Muscle of leg (tissue), 11 donors: ENCODE measurements around the gene DDTL. TPM values are rescaled to one million over a fixed set of nuclear protein-coding genes. Genes with fewer than 3 reads are reported as not detected.

Experiments used
- DNase-seq: peaks from one replicate; pipeline ENCODE4 v3.0.0; 2013
- H3K27ac ChIP-seq: one replicate; pipeline ENCODE4 v1.5.1; 2013; ENCODE audit warnings: mild to moderate bottlenecking, low read length, control low read depth
- H3K27me3 ChIP-seq: one replicate; pipeline ENCODE4 v1.6.1; 2013; ENCODE audit warnings: low read length; ENCODE audit not compliant: control insufficient read depth, insufficient read depth
- H3K36me3 ChIP-seq: one replicate; pipeline ENCODE4 v1.6.1; 2013; ENCODE audit warnings: low read length; ENCODE audit not compliant: control insufficient read depth, insufficient read depth
- H3K4me1 ChIP-seq: one replicate; pipeline ENCODE4 v1.6.1; 2013; ENCODE audit warnings: low read length; ENCODE audit not compliant: control insufficient read depth, insufficient read depth
- H3K4me3 ChIP-seq: one replicate; pipeline ENCODE4 v1.5.1; 2013; ENCODE audit warnings: low read length, control low read depth
- H3K9me3 ChIP-seq: replicated peaks from 2 replicates; pipeline ENCODE4 v1.6.1; 2013; ENCODE audit warnings: low read depth, low read length; ENCODE audit not compliant: control insufficient read depth
- WGBS: methylation state at CpG from one replicate; pipeline ENCODE4 v1.1.5; 2013; ENCODE audit warnings: missing lambda C conversion rate; ENCODE audit not compliant: insufficient coverage; 5-methylcytosine and 5-hydroxymethylcytosine counted together
- polyA plus RNA-seq, 8 donors: library from polyadenylated mRNA; unstranded; fragments of 120-200 nt; gene quantifications; one replicate each; pipeline versions ENCODE4 v1.2.1 to v1.2.3, GENCODE V29; 2013; ENCODE audit warnings: inconsistent platforms in 1 of 8, low replicate concordance in 1 of 8; ENCODE audit not compliant: insufficient read length in 8 of 8, insufficient read depth in 1 of 8
- total RNA-seq: library from RNA; stranded (reverse); fragments of 120-200 nt; gene quantifications from one replicate; pipeline ENCODE4 v1.2.4, GENCODE V29; 2013

The DDTL gene
- total and polyA plus RNA-seq, 9 donors: 0.80 to 6.5 (median 3.6) TPM

DNA sequence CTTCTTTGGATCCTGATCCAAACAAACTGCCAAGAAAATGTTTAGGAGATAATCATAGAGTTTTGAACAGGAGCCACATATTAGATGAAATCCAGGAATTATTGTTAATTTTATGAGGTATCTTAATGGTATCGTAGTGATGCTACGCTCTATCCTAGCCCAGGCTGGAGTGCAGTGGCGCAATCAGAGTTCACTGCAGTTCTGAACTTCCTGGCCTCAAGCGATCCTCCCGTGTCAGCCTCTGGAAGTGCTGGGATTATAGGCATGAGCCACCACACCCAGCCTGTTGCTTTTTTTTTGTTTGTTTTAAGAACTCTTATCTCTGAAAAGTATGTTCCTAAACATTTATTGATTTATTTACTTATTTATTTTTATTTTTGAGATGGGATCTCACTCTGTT, 36.2 kb downstream of the DDTL start:
- H3K4me1 ChIP-seq: no peaks in the 10 kb centered on the region
- H3K4me3 ChIP-seq: no peak overlapping the region
- H3K27ac ChIP-seq: no peak overlapping the region
- no peak for DNase-seq
- no peaks in the 10 kb centered on the region for H3K27me3 ChIP-seq
- no peaks in the 10 kb centered on the region for H3K9me3 ChIP-seq
- 90% methylated on average over 5 of the region's 5 CpGs for WGBS
- H3K36me3 ChIP-seq: no peaks in the 10 kb centered on the region

DNA sequence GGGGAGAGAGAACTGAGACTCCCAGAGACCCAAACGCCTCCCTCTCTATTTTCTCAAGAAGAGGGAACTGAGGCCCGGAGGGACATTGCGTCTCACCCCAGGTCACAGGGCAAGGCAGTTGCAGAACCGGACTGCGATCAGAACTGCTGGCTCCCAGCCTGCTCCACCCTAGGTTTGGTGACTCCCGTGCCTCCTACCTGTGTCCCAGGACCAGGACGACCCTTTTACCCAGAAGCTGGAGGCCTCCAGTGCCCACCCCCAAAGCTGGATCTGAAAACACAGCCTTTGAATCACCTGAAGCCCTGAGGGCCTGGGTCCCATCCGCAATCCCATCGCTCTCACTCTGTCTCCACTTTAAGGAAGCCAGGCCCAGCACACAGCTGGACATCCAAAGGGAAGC, 37.2 kb downstream of the DDTL start:
- Histone ChIP-seq H3K4me3 (no peak overlapping the region), H3K27me3 (no peaks in the 10 kb centered on the region), H3K27ac (no peak overlapping the region), H3K4me1 (no peaks in the 10 kb centered on the region), H3K9me3 (no peaks in the 10 kb centered on the region), H3K36me3 (no peaks in the 10 kb centered on the region)
- no peak for DNase-seq
- 70% methylated on average over 8 of the region's 9 CpGs for WGBS

DNA sequence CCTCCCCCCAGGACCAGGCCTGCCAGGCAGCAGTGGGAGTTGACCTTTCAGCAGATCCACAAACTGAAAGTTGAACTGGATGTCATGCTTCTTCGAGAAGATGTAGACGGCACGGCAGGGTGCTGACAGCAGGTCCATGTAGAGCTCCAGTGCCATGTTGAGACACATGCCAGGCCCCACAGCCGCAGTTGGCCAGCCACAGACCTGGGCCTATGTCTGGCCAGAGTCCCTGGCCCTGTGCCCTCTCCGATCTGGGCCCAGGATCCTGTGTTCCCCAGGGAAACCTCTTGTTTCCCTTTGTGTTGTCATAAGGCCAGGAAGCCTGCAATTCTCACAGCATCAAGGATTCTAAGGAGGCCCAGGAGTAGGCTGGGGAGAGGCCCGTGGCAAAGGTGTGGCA, 38.5 kb downstream of the DDTL start, which contains the start of gene GSTT4:
Gene GSTT4, minus strand, starts transcription at position 253 of the 400 bp plus-strand sequence. Its CDS starts 97 bp downstream, at position 156.
- DNase-seq: no peak
- H3K27ac ChIP-seq: no peak within 1 kb of the TSS

DNA sequence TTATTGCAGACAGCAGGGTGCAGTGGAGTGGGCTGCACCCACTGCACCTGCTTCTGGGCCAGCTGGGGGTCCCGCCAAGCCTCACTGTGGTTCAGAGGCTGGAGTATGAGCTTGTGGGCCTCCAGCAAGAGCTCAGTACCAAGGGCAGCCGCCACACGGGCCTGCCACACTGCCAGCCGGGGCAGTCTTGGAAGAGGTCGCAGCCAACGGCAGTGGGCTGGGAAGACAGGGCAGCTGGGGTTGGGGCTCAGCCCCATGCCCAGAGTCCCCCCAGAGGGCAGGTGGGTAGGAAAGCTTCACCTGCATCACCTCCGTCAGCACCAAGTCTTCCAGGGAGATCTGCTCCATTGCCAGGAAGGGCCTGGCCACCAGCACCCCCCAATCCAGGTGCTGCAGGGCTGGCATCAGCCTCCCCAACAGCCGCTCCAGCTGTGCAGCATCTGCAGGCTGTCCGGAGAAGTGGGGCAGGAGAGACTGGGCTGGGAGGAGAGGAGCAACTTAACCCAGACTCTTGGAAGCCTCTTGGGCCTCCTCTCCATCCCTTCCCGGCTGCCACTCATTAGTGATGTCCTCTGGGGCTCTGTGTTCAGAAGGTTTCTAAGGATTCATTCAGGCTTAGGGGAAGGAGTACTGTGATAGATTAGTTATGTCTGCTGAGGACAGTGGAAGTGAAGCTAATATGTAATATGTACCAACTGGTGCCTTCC, 39.7 kb downstream of the DDTL start:
- Histone ChIP-seq H3K4me3 (no peak overlapping the region), H3K4me1 (peaks cover 2% of the 10 kb centered on the region), H3K27me3 (no peaks in the 10 kb centered on the region), H3K27ac (no peak overlapping the region), H3K36me3 (no peaks in the 10 kb centered on the region), H3K9me3 (no peaks in the 10 kb centered on the region)
- DNase-seq: no peak
- WGBS: 67% methylated on average over 10 of the region's 10 CpGs

More for the DNA sequence above, 38.5 kb downstream of the DDTL start, which contains the start of gene GSTT4:
- H3K4me3 ChIP-seq: no peak within 1 kb of the TSS
- H3K4me1 ChIP-seq: no peaks in the 10 kb centered on the region
- 62% methylated on average over 6 of the region's 6 CpGs for WGBS
- H3K36me3 ChIP-seq: no peaks in the 10 kb centered on the region
- no peaks in the 10 kb centered on the region for H3K9me3 ChIP-seq
- no peaks in the 10 kb centered on the region for H3K27me3 ChIP-seq

GRCh38 chr22:24006914-24007214, 40.2 kb downstream of the DDTL start:
- WGBS: 86% methylated on average over 6 of the region's 6 CpGs
- Histone ChIP-seq H3K36me3 (no peaks in the 10 kb centered on the region), H3K4me1 (peaks cover 7% of the 10 kb centered on the region), H3K9me3 (no peaks in the 10 kb centered on the region), H3K4me3 (no peak overlapping the region), H3K27me3 (no peaks in the 10 kb centered on the region), H3K27ac (no peak overlapping the region)
- no peak for DNase-seq

DNA sequence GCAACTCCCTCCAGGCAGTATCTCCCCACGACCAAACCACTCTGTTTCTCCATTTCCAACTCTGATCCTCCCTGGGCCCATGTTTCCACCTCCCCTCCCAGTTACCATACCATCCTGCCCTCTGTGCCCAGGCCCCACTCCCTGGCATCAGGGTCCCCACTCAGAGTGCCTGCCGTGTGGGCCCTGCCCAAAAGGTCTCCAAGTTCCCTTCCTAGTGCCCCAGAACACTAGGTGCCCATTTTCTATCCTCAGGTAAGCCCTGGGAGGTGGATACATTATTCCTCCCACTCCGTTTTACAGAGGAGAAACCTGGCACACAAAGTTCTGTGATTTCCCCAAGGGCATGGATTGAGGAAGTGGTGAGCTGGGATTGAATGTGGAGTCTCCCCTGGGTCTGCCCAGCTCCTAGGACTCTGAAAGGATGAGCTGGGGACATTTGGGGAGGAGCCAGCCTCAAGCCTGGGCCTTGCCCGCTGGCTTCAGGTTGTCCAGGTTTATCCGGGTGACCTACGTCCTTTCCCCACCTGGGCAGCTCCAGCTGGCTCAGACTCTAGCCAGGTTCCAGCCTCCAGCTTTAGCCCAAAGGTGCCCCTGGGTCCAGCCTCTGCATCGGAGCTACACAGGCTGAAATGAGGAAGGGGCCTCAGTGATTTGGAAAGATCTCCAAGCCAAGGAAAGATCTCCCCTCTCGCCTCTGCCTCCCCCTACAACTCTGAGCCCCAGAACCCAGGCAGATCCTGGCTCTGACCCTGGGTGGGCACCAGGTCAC, 40.7 kb downstream of the DDTL start:
- DNase-seq: no peak
- no peaks in the 10 kb centered on the region for H3K36me3 ChIP-seq
- WGBS: 85% methylated on average over 7 of the region's 8 CpGs
- H3K9me3 ChIP-seq: no peaks in the 10 kb centered on the region
- peaks cover 10% of the 10 kb centered on the region for H3K4me1 ChIP-seq
- H3K27me3 ChIP-seq: no peaks in the 10 kb centered on the region
- no peak overlapping the region for H3K27ac ChIP-seq
- no peak overlapping the region for H3K4me3 ChIP-seq

DNA sequence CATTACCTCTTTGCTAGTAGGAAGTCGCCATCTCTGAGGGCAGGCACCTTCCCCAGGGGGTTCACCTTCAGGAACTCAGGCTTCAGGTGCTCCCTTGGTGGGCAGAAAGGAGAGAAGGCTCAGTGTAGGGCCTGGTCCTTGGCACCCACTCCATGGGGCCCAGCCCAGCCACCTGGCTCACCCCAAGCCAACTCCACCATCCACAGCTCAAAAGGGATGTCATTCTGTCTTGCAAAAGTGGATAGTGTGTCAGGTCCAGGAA, 41.3 kb downstream of the DDTL start:
- H3K4me3 ChIP-seq: no peak overlapping the region
- H3K27ac ChIP-seq: no peak overlapping the region
- H3K4me1 ChIP-seq: peaks cover 12% of the 10 kb centered on the region
- no peaks in the 10 kb centered on the region for H3K27me3 ChIP-seq
- no peak for DNase-seq
- no peaks in the 10 kb centered on the region for H3K9me3 ChIP-seq
- no peaks in the 10 kb centered on the region for H3K36me3 ChIP-seq
- WGBS: 64% methylated on average over 1 of the region's 1 CpG

DNA sequence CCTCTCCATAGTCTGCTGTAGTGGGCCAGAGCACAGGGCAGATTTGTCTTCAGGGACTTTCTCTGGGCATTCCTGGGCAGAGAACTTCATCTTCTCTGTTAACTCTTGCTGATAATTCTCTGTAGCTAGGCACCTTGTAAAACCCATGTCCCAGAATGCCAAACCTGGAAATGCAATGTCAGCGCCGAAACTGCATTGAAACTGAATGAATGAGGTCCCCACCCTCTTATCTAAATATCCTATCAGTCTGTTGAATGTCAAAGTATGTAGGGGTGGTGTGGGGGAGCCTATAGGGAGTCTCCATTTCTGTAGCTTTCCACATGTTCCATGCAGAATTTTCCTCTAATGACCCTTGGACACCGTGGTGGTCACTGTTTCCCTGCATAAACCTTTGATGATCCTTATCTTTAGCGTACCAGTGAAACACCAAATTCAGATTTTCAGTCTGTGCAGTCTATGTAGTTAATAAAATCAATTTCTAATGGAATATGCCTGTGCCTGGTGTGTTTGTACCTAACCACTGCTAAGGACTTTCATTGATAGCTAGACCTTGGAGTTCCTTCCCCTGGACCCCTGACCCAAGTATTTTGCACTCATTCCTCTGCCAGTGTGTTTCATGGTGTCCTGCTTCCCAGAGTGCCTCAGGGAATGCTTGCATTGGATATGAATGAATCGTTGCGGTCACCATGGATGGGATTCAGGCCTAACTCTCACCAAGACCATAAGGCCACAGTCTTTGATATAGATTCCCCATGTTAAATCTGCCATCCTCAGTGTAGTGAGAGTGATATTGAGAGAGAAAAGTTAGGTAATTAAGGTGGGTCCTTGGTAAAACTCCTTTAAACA, 41.9 kb downstream of the DDTL start:
- no peaks in the 10 kb centered on the region for H3K27me3 ChIP-seq
- H3K9me3 ChIP-seq: no peaks in the 10 kb centered on the region
- no CpG with 5 or more reads among the region's 6 CpGs for WGBS
- H3K27ac ChIP-seq: no peak overlapping the region
- no peak for DNase-seq
- H3K4me3 ChIP-seq: no peak overlapping the region
- H3K4me1 ChIP-seq: peaks cover 12% of the 10 kb centered on the region
- no peaks in the 10 kb centered on the region for H3K36me3 ChIP-seq

- WGBS: 86% methylated on average over 7 of the region's 7 CpGs
- no peak for DNase-seq
- peaks cover 12% of the 10 kb centered on the region for H3K4me1 ChIP-seq
These were observed 42.7 kb downstream of the DDTL start for GRCh38 chr22:24009227-24010017.

DNA sequence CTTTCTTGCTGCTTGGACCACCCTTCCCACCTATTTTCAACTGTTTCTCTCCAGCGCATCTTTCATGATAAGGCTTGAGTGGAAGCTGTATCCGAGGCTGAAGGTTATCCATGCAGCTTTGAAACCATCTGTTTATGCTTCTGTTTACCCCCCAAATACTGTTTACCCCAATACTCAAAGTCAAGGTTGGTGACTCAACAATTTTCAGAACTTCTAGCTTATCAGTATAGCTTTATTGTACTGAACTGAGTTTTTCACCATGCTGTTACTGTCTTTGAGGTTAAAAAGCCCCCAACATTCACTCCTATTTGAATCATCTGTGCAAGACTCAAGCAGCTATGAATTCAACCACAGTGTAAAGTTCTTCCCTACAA, 43.3 kb downstream of the DDTL start:
- 83% methylated on average over 1 of the region's 2 CpGs for WGBS
- H3K27ac ChIP-seq: no peak overlapping the region
- no peaks in the 10 kb centered on the region for H3K27me3 ChIP-seq
- H3K4me3 ChIP-seq: no peak overlapping the region
- no peaks in the 10 kb centered on the region for H3K9me3 ChIP-seq
- H3K4me1 ChIP-seq: peaks cover 12% of the 10 kb centered on the region
- no peaks in the 10 kb centered on the region for H3K36me3 ChIP-seq
- no peak for DNase-seq

More at GRCh38 chr22:24009227-24010017, 42.7 kb downstream of the DDTL start:
- H3K27ac ChIP-seq: no peak overlapping the region
- H3K36me3 ChIP-seq: no peaks in the 10 kb centered on the region
- H3K27me3 ChIP-seq: no peaks in the 10 kb centered on the region
- no peaks in the 10 kb centered on the region for H3K9me3 ChIP-seq
- no peak overlapping the region for H3K4me3 ChIP-seq
